Germinal center (tissue), 1 donor: ENCODE results near the gene ANKRD6.

ENCODE experiments used
- DNase-seq: peaks from one replicate; pipeline ENCODE4 v3.0.0; 2012; ENCODE audit warnings: mixed read lengths, low spot score

Gene ANKRD6

GRCh38 chr6:89657445-89658158 lies 224.7 kb downstream of the ANKRD6 start:
- DNase-seq = no peak

- no peak for DNase-seq
Measured at GRCh38 chr6:89660981-89661380, 228.0 kb downstream of the ANKRD6 start.

GRCh38 chr6:89661559-89661958 lies 228.6 kb downstream of the ANKRD6 start:
- DNase-seq = no peak

- DNase-seq = no peak
Measured at GRCh38 chr6:89662659-89663223, 229.8 kb downstream of the ANKRD6 start.

GRCh38 chr6:89667872-89668556 lies 235.1 kb downstream of the ANKRD6 start:
- no peak for DNase-seq

- no peak for DNase-seq
Measured at GRCh38 chr6:89669002-89669401, 236.1 kb downstream of the ANKRD6 start.

- DNase-seq = no peak
Measured at GRCh38 chr6:89670935-89671565, 238.1 kb downstream of the ANKRD6 start.

GRCh38 chr6:89675949-89676748 lies 243.2 kb downstream of the ANKRD6 start:
- no peak for DNase-seq

- DNase-seq = no peak
Measured at GRCh38 chr6:89678531-89678930, 245.6 kb downstream of the ANKRD6 start.

GRCh38 chr6:89679215-89680120 lies 246.5 kb downstream of the ANKRD6 start:
- no peak for DNase-seq

- no peak for DNase-seq
Measured at GRCh38 chr6:89680150-89680549, 247.2 kb downstream of the ANKRD6 start.

- no peak for DNase-seq
Measured at GRCh38 chr6:89680551-89680950, 247.6 kb downstream of the ANKRD6 start.

GRCh38 chr6:89681983-89682564 lies 249.1 kb downstream of the ANKRD6 start:
- DNase-seq = no peak

- DNase-seq = no peak
Measured at GRCh38 chr6:89682991-89683390, 250.0 kb downstream of the ANKRD6 start.
